Measurements from ENCODE around the gene TRIM67.

GRCh38 chr1:231217056-231217455, 55.2 kb downstream of the TRIM67 start:
- TF ChIP-seq CTCF (conservative IDR thresholded peaks at IDR 0.05; ENCODE audit: low read depth, low read length) (no peak), RFX5 (IDR thresholded peaks at IDR 0.05; ENCODE audit: low read depth, low read length) (no peak), RCOR1 (IDR thresholded peaks at IDR 0.05; ENCODE audit: insufficient replicate concordance, low read length) (no peak), USF2 (IDR thresholded peaks at IDR 0.05; ENCODE audit: low read depth, low read length) (no peak), SMC3 (IDR thresholded peaks at IDR 0.05; ENCODE audit: low read depth, low read length) (no peak)

Measured in IMR-90 (cell line).